H1 (cell line): Measurements from ENCODE around the gene PIP5K1C. TPM values are rescaled to one million over a fixed set of nuclear protein-coding genes. Genes with fewer than 3 reads are reported as not detected.

Experiments
- TAF7 ChIP-seq: optimal IDR thresholded peaks from 2 replicates; pipeline ENCODE3; 2011; ENCODE audit warnings: low read depth, mild to moderate bottlenecking, inconsistent platforms, low read length, moderate library complexity, borderline replicate concordance
- TEAD4 ChIP-seq: IDR thresholded peaks from 2 replicates; pipeline ENCODE4 v1.6.1; 2012; ENCODE audit warnings: low read depth, low read length, inconsistent platforms, mixed read lengths
- polyA plus RNA-seq, 7 experiments: library from polyadenylated mRNA; depleted of rRNA in 3 of 7; stranded (reverse) in 5 of 7; unstranded in 2 of 7; fragments of >200 nt in 5 of 7; fragments of 200-250 nt in 2 of 7; gene quantifications; 1 replicate in 5 of 7; 2 replicates in 1 of 7; 4 replicates in 1 of 7; pipeline versions ENCODE4 v1.2.1 to v1.2.3, GENCODE V29; 2011 to 2013; ENCODE audit warnings: missing spikeins in 2 of 7, mixed read lengths in 2 of 7
- total RNA-seq: library from RNA; stranded (reverse); fragmentation: NEBNext Ultra II Directional; extraction: Animal tissue kit (Norgen Biotek cat#: 25700); gene quantifications from 2 replicates; pipeline ENCODE4 v1.2.1, GENCODE V29; 2021

The PIP5K1C gene
- total and polyA plus RNA-seq, 2 of the 8 experiments (the other 6 are each of a cell fraction or from before 2014, with no cell fraction given) = 10.6 to 32.9 TPM

DNA sequence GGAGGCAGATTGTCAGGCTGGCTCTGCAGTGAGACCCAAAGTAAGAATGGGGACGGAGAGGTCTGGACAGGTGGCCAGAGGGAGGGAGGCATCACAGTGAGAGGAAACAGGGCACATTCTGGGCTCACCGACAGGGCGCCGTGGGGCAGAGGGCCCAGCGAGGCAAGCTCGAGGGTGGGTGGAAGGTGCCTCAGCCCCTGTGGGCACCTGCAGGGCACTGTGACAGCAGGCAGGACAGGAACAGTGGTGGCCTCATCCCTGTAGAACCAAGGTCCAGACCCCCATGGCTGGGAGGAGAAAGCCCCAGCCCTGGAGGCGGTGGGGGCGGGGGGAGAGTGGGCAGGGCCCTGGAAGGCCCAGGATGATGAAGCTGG lies 27.7 kb downstream of the PIP5K1C start (continued):
- TF ChIP-seq TAF7 (no peak), TEAD4 (no peak)
